Measurements from ENCODE around the gene ZMPSTE24.

ZMPSTE24 gene

DNA sequence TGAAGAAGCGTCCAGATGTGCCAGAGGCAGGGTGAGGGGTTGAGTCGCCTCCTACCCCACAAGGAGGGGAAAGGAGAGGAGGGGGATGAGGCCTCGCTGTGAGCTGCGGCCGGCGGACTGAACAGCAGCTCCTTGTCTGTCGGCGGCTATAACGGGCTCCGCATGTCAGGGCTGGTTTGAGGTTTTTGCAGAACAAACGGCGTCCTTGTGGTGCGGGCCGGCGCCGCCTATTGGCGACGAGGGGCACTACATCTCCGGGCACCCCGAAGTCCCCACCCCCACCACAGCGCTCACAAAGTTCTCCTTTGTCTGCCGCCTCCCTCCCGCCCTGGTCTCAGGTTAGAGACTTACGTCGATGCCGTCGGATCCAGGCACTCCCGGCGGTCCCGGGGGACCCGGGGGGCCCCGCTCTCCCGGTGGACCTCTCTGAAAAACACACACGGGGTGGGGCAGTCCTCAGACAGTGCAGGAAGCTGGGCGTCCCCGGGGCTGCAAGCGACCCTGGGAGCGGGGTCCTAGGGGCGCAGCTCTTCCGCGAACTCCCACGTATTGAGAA, 57.3 kb downstream of the ZMPSTE24 start:
- peak; percentile 40 to 78 for DNase-seq
- H2AFZ ChIP-seq (ENCODE audit: insufficient read depth, low read length, poor library complexity): peak overlapping the region; percentile 72
- H3K4me3 ChIP-seq (ENCODE audit: low read depth, low read length): peak overlapping the region; percentile 39
- H2AK5ac ChIP-seq (ENCODE audit: low read length): no peak overlapping the region
- H3K27me3 ChIP-seq (ENCODE audit: insufficient read depth, low read length): peaks cover 24% of the 10 kb centered on the region
- H3K9me3 ChIP-seq (ENCODE audit: insufficient read depth, low read depth, low read length): peaks cover 2% of the 10 kb centered on the region
- no peaks in the 10 kb centered on the region for H3K36me3 ChIP-seq (ENCODE audit: control insufficient read depth in 1 of 2, insufficient read depth in 2 of 2, low read length in 2 of 2)
- H3K23ac ChIP-seq (ENCODE audit: low read length): no peak overlapping the region
- H4K8ac ChIP-seq (ENCODE audit: low read depth, low read length): peak overlapping the region; percentile 70
- no peak overlapping the region for H2BK5ac ChIP-seq (ENCODE audit: low read depth, low read length, poor library complexity)
- H3K27ac ChIP-seq (ENCODE audit: low read depth, low read length): no peak overlapping the region
- H3K79me2 ChIP-seq (ENCODE audit: control insufficient read depth, insufficient read depth, low read length, poor library complexity): no peaks in the 10 kb centered on the region
- H4K91ac ChIP-seq (ENCODE audit: low read depth, low read length): peak overlapping the region; percentile 71
- H3K4ac ChIP-seq (ENCODE audit: low read depth, low read length): no peak overlapping the region
- no peak overlapping the region for H3K18ac ChIP-seq (ENCODE audit: low read length)
- peaks cover 11% of the 10 kb centered on the region for H3K79me1 ChIP-seq (ENCODE audit: low read length)
- H4K12ac ChIP-seq (ENCODE audit: low read depth, low read length): peak overlapping the region; percentile 21
- H3K4me1 ChIP-seq (ENCODE audit: control insufficient read depth in 1 of 2, insufficient read depth in 2 of 2, low read length in 2 of 2): peaks cover 16 to 19% of the 10 kb centered on the region in 2 experiments
- H3K4me2 ChIP-seq (ENCODE audit: low read length): peak overlapping the region; percentile 80
- peak overlapping the region; percentile 33 for H2BK120ac ChIP-seq (ENCODE audit: insufficient read depth, low read length, poor library complexity)
- H3K9ac ChIP-seq (ENCODE audit: low read length): peak overlapping the region; percentile 16
- no CpG with 5 or more reads among the region's 42 CpGs for WGBS (ENCODE audit: extremely low coverage, insufficient coverage, insufficient read length)
- peak overlapping the region; percentile 53 for H3K14ac ChIP-seq (ENCODE audit: low read length)
- H2BK12ac ChIP-seq (ENCODE audit: low read length): peak overlapping the region; percentile 80

DNA sequence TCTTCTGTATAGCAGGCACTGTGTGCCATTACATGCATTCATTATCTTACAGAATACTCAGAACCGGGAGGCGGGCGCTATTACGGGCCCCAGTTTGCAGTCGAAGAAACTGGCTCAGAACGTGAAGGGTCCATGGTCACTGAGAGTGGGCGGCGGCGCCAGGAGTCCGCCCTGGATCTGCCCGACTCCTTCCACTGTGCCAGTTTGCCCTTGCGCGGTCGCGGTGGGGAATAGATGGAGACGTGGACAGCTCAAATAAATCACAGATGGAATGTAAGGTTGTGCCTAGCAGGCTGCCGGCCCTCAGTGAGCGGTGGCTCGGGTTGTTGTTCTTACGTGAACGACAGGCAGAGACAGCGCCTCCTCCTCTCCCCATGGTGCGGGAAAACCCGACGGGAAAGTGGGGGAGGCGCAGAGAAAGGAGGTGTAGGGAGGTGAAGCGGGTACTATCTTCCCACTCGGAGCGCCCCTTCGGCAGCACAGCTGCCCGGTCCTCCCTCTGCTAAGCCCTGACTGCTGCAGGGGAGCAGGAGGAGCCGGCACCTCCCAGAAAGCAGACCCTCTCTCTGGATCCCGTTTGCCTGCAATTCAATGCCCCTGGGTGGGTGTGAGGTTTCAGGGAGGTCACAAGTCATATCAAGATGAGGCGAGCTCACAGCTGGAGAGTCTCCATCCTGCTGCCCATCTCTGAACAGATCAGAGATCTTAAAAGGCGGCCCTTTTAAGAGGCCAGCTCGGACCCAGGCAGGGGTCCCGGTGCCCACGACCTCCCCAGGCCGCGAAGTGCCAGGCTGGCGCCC, 58.0 kb downstream of the ZMPSTE24 start:
- peak overlapping the region; percentile 33 for H2BK120ac ChIP-seq (ENCODE audit: insufficient read depth, low read length, poor library complexity)
- no peak overlapping the region for H3K9ac ChIP-seq (ENCODE audit: low read length)
- H4K12ac ChIP-seq (ENCODE audit: low read depth, low read length): no peak overlapping the region
- peaks cover 24% of the 10 kb centered on the region for H3K27me3 ChIP-seq (ENCODE audit: insufficient read depth, low read length)
- H3K27ac ChIP-seq (ENCODE audit: low read depth, low read length): no peak overlapping the region
- H2BK5ac ChIP-seq (ENCODE audit: low read depth, low read length, poor library complexity): no peak overlapping the region
- H3K18ac ChIP-seq (ENCODE audit: low read length): peak overlapping the region; percentile 27
- no peaks in the 10 kb centered on the region for H3K36me3 ChIP-seq (ENCODE audit: control insufficient read depth in 1 of 2, insufficient read depth in 2 of 2, low read length in 2 of 2)
- H2BK12ac ChIP-seq (ENCODE audit: low read length): no peak overlapping the region
- H4K91ac ChIP-seq (ENCODE audit: low read depth, low read length): peak overlapping the region; percentile 71
- no peak overlapping the region for H3K23ac ChIP-seq (ENCODE audit: low read length)
- H3K4me2 ChIP-seq (ENCODE audit: low read length): peak overlapping the region; percentile 80
- no peak overlapping the region for H3K4ac ChIP-seq (ENCODE audit: low read depth, low read length)
- peaks cover 16 to 19% of the 10 kb centered on the region in 2 experiments for H3K4me1 ChIP-seq (ENCODE audit: control insufficient read depth in 1 of 2, insufficient read depth in 2 of 2, low read length in 2 of 2)
- H3K14ac ChIP-seq (ENCODE audit: low read length): peak overlapping the region; percentile 7
- peak overlapping the region; percentile 67 for H3K4me3 ChIP-seq (ENCODE audit: low read depth, low read length)
- H2AK5ac ChIP-seq (ENCODE audit: low read length): no peak overlapping the region
- no CpG with 5 or more reads among the region's 41 CpGs for WGBS (ENCODE audit: extremely low coverage, insufficient coverage, insufficient read length)
- H3K79me2 ChIP-seq (ENCODE audit: control insufficient read depth, insufficient read depth, low read length, poor library complexity): no peaks in the 10 kb centered on the region
- DNase-seq: peak in 1 of 2 donors; percentile 12
- H2AFZ ChIP-seq (ENCODE audit: insufficient read depth, low read length, poor library complexity): peak overlapping the region; percentile 72
- H3K79me1 ChIP-seq (ENCODE audit: low read length): peaks cover 11% of the 10 kb centered on the region
- peak overlapping the region; percentile 59 for H4K8ac ChIP-seq (ENCODE audit: low read depth, low read length)
- H3K9me3 ChIP-seq (ENCODE audit: insufficient read depth, low read depth, low read length): no peaks in the 10 kb centered on the region

DNA sequence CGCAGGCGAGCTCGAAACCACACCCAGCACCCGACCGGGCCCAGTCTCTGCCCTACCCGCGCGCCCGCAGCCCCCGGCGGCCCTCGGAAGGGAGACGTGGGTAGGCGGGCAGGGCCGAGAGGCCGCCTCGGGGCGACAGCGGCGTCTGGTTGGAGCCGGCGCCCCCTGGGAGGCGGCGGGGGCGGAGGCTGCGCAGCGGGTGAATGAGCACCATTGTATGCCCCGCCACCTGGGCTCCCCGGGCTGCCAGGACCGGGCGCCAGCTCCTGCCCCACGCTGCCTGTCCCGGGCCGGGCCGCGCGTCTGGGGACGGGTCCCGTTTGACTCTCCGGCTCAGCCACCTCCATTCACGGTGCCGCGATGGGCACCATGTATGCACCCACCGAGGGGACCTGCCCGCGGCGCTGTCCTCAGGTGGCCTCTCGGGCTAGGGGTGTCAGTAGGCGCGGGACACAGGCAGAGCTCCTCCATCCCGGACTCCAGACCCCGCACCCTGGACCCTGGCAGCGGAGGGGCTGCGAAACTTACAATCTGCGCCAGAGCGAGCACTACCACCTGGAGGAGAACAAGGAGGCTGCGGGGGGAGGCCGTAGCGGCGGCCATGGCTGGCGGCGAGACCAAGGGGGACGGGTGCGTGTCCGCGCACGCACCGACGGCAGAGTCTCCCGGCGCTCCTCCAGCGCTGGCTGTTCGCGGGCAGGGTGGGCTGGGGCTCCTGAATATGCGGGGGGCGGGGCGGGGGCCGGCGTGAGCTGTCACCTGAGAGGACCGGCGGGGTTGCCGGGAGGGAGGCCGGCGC, 58.8 kb downstream of the ZMPSTE24 start, which contains the start of gene COL9A2:
Gene COL9A2, minus strand, starts transcription at position 692 of the 799 bp plus-strand sequence. Its CDS starts 89 bp downstream, at position 603.
- H2AK5ac ChIP-seq (ENCODE audit: low read length): no peak within 1 kb of the TSS
- H4K91ac ChIP-seq (ENCODE audit: low read depth, low read length): peak within 1 kb of the TSS; percentile 26
- peaks cover 11% of the 10 kb centered on the region for H3K79me1 ChIP-seq (ENCODE audit: low read length)
- WGBS (ENCODE audit: extremely low coverage, insufficient coverage, insufficient read length): no CpG with 5 or more reads among the region's 84 CpGs
- H3K27ac ChIP-seq (ENCODE audit: low read depth, low read length): no peak within 1 kb of the TSS
- H4K8ac ChIP-seq (ENCODE audit: low read depth, low read length): peak within 1 kb of the TSS; percentile 12
- H2AFZ ChIP-seq (ENCODE audit: insufficient read depth, low read length, poor library complexity): peak within 1 kb of the TSS; percentile 72
- H3K23ac ChIP-seq (ENCODE audit: low read length): no peak within 1 kb of the TSS
- H3K18ac ChIP-seq (ENCODE audit: low read length): peak within 1 kb of the TSS; percentile 69
- H4K12ac ChIP-seq (ENCODE audit: low read depth, low read length): no peak within 1 kb of the TSS
- no peaks in the 10 kb centered on the region for H3K79me2 ChIP-seq (ENCODE audit: control insufficient read depth, insufficient read depth, low read length, poor library complexity)
- peak; percentile 26 to 69 for DNase-seq
- H2BK5ac ChIP-seq (ENCODE audit: low read depth, low read length, poor library complexity): no peak within 1 kb of the TSS
- H3K27me3 ChIP-seq (ENCODE audit: insufficient read depth, low read length): peaks cover 24% of the 10 kb centered on the region
- H3K36me3 ChIP-seq (ENCODE audit: control insufficient read depth in 1 of 2, insufficient read depth in 2 of 2, low read length in 2 of 2): no peaks in the 10 kb centered on the region
- H3K9me3 ChIP-seq (ENCODE audit: insufficient read depth, low read depth, low read length): no peaks in the 10 kb centered on the region
- peak within 1 kb of the TSS; percentile 55 for H3K14ac ChIP-seq (ENCODE audit: low read length)
- peaks cover 16 to 19% of the 10 kb centered on the region in 2 experiments for H3K4me1 ChIP-seq (ENCODE audit: control insufficient read depth in 1 of 2, insufficient read depth in 2 of 2, low read length in 2 of 2)
- H3K4me3 ChIP-seq (ENCODE audit: low read depth, low read length): peak within 1 kb of the TSS; percentile 67
- H3K4ac ChIP-seq (ENCODE audit: low read depth, low read length): no peak within 1 kb of the TSS
- peak within 1 kb of the TSS; percentile 14 for H2BK120ac ChIP-seq (ENCODE audit: insufficient read depth, low read length, poor library complexity)
- H3K9ac ChIP-seq (ENCODE audit: low read length): no peak within 1 kb of the TSS
- H3K4me2 ChIP-seq (ENCODE audit: low read length): peak within 1 kb of the TSS; percentile 80
- peak within 1 kb of the TSS; percentile 19 for H2BK12ac ChIP-seq (ENCODE audit: low read length)

DNA sequence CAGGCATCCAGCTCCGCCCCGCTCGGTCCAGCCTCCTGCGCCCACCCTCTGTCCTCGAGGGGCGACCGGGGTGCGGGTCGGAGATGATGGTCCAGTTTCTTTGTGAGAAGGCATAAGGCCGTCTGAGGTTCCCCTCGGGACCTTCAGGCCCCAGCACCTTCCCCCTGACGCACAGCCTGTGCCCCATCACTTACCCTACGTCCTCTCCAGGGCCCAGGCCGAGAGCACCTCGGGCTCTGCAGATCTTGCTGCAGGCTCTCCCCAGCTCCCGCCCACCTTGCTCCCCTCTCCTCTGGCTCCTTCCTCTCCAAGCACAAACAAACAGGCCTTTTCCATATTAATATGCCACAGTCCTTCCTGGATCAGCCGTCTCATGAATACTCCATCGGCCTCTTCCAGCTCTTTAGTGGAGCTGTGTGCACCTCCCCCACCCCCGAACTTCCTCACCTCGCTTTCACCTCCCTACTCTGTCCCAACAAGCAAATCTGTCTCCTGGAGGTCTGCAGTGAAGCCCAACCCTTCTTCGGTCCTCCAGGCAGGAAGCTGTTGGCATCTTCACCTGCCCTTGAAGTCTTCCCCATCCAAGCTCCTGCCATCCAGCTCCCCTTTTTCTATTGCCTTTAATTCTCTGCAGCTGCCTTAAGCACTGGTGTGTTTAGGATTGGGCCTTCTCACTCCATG, 59.5 kb downstream of the ZMPSTE24 start:
- Histone ChIP-seq H4K91ac (ENCODE audit: low read depth, low read length) (no peak overlapping the region), H3K27ac (ENCODE audit: low read depth, low read length) (no peak overlapping the region), H3K18ac (ENCODE audit: low read length) (no peak overlapping the region), H3K4me1 (ENCODE audit: control insufficient read depth in 1 of 2, insufficient read depth in 2 of 2, low read length in 2 of 2) (peaks cover 16 to 19% of the 10 kb centered on the region in 2 experiments), H4K12ac (ENCODE audit: low read depth, low read length) (no peak overlapping the region), H3K9ac (ENCODE audit: low read length) (no peak overlapping the region), H3K4me2 (ENCODE audit: low read length) (peak overlapping the region; percentile 80), H3K14ac (ENCODE audit: low read length) (no peak overlapping the region), H2BK12ac (ENCODE audit: low read length) (no peak overlapping the region), H3K4ac (ENCODE audit: low read depth, low read length) (no peak overlapping the region), H3K4me3 (ENCODE audit: low read depth, low read length) (no peak overlapping the region), H3K23ac (ENCODE audit: low read length) (no peak overlapping the region), H2BK5ac (ENCODE audit: low read depth, low read length, poor library complexity) (no peak overlapping the region), H3K36me3 (ENCODE audit: control insufficient read depth in 1 of 2, insufficient read depth in 2 of 2, low read length in 2 of 2) (no peaks in the 10 kb centered on the region), H3K79me2 (ENCODE audit: control insufficient read depth, insufficient read depth, low read length, poor library complexity) (no peaks in the 10 kb centered on the region), H3K27me3 (ENCODE audit: insufficient read depth, low read length) (peaks cover 24% of the 10 kb centered on the region), H2AK5ac (ENCODE audit: low read length) (no peak overlapping the region), H2AFZ (ENCODE audit: insufficient read depth, low read length, poor library complexity) (no peak overlapping the region), H3K9me3 (ENCODE audit: insufficient read depth, low read depth, low read length) (no peaks in the 10 kb centered on the region), H2BK120ac (ENCODE audit: insufficient read depth, low read length, poor library complexity) (no peak overlapping the region), H3K79me1 (ENCODE audit: low read length) (peaks cover 11% of the 10 kb centered on the region), H4K8ac (ENCODE audit: low read depth, low read length) (no peak overlapping the region)
- no CpG with 5 or more reads among the region's 21 CpGs for WGBS (ENCODE audit: extremely low coverage, insufficient coverage, insufficient read length)
- DNase-seq: no peak
